HCT116 (cell line): Measurements from ENCODE around the gene CCDC91. TPM values are rescaled to one million over a fixed set of nuclear protein-coding genes. Genes with fewer than 3 reads are reported as not detected.

Source experiments
- ATAC-seq: fragments of 200-7000 bp; cut with Tn5 transposase; 2 replicates; pipeline ENCODE4 v1.9.1; 2020; ENCODE audit warnings: mild to moderate bottlenecking, moderate library complexity
- BruUV-seq: library from RNA; stranded (reverse); fragments of 400-500 nt; replicated peaks from 2 replicates; lab custom pipeline; 2021; lab: Mats Ljungman, UMichigan
- CTCF ChIA-PET: fragments of 300-600 bp; sonication (Branson Sonifier 250); formaldehyde crosslinking; loops from one replicate; lab custom pipeline; 2021; ENCODE audit warnings: antibody characterized with exemption; lab: Charles Lee
- POLR2A ChIA-PET: fragments of 300-600, 350-600 bp; sonication (Branson Sonifier 250); formaldehyde crosslinking; loops from one replicate; lab custom pipeline; 2021; ENCODE audit warnings: antibody characterized with exemption; lab: Charles Lee
- RAD21 ChIA-PET, 2 experiments: fragments of 300-600 bp; sonication (Branson Sonifier 250); formaldehyde crosslinking; loops; one replicate each; lab custom pipeline; 2023; ENCODE audit warnings: low total read pairs in 2 of 2; ENCODE audit not compliant: uncharacterized antibody in 2 of 2, unreplicated experiment in 2 of 2, low non-redundant PET in 1 of 2; lab: Charles Lee
- DNase-seq: peaks from one replicate; pipeline ENCODE4 v3.0.0-alpha.2; 2010; ENCODE audit warnings: low read depth, low spot score
- H2AFZ ChIP-seq: fragments of 200-600 bp; shearing (Covaris generic), sonication (generic); 2 replicates; pipeline ENCODE4 v1.6.1; 2017; ENCODE audit warnings: low read depth, mixed run types, mixed read lengths, antibody characterized with exemption, low read length; ENCODE audit not compliant: poor library complexity, severe bottlenecking
- H3K27ac ChIP-seq: 2 replicates; pipeline ENCODE4 v1.5.1; 2012; ENCODE audit warnings: low read depth, low read length
- H3K27me3 ChIP-seq: fragments of 200-600 bp; sonication (generic); 2 replicates; pipeline ENCODE4 v1.6.1; 2016; ENCODE audit warnings: mixed run types, low read length, mixed read lengths; ENCODE audit not compliant: insufficient read depth
- H3K36me3 ChIP-seq, 2 experiments: fragments of 200-500 bp in 1 of 2; fragments of 200-600 bp in 1 of 2; sonication (Bioruptor generic) in 1 of 2; sonication (generic) in 1 of 2; 2 replicates each; pipeline versions ENCODE4 v1.5.1 to v1.6.1; 2014 to 2016; ENCODE audit warnings: low read length in 2 of 2, inconsistent platforms in 1 of 2, mixed read lengths in 1 of 2, mixed run types in 1 of 2; ENCODE audit not compliant: insufficient read depth in 2 of 2, control insufficient read depth in 1 of 2
- H3K4me1 ChIP-seq, 2 experiments: fragments of 200-600 bp in 1 of 2; sonication (generic) in 1 of 2; 2 replicates each; pipeline versions ENCODE4 v1.5.1 to v1.6.1; 2012 to 2017; ENCODE audit warnings: low read length in 2 of 2, inconsistent platforms in 1 of 2, mild to moderate bottlenecking in 1 of 2, mixed read lengths in 1 of 2, mixed run types in 1 of 2, moderate library complexity in 1 of 2; ENCODE audit not compliant: insufficient read depth in 2 of 2, control insufficient read depth in 1 of 2
- H3K4me2 ChIP-seq: fragments of 200-600 bp; sonication (generic); 2 replicates; pipeline ENCODE4 v1.6.1; 2017; ENCODE audit warnings: mixed run types, low read length, mixed read lengths
- H3K4me3 ChIP-seq, 2 experiments: fragments of 200-600 bp in 1 of 2; sonication (generic) in 1 of 2; replicated peaks in 1 of 2; 2 replicates each; pipeline ENCODE4 v1.5.1; 2011 to 2016; ENCODE audit warnings: low read length in 2 of 2, control low read depth in 1 of 2, low read depth in 1 of 2, mild to moderate bottlenecking in 1 of 2, mixed read lengths in 1 of 2, mixed run types in 1 of 2
- H3K79me2 ChIP-seq: fragments of 200-600 bp; sonication (generic); 2 replicates; pipeline ENCODE4 v1.6.1; 2017; ENCODE audit warnings: mild to moderate bottlenecking, mixed run types, low read length, moderate library complexity, mixed read lengths; ENCODE audit not compliant: insufficient read depth
- H3K9ac ChIP-seq: fragments of 200-600 bp; sonication (generic); 2 replicates; pipeline ENCODE4 v1.6.1; 2016; ENCODE audit warnings: low read length, mixed read lengths
- H3K9me2 ChIP-seq: fragments of 200-600 bp; sonication (generic), shearing (Covaris generic); 2 replicates; pipeline ENCODE4 v1.6.1; 2017; ENCODE audit warnings: mixed run types, mild to moderate bottlenecking, moderate library complexity; ENCODE audit not compliant: insufficient read depth
- H3K9me3 ChIP-seq, 2 experiments: fragments of 200-500 bp in 1 of 2; fragments of 200-600 bp in 1 of 2; sonication (Bioruptor generic) in 1 of 2; sonication (generic) in 1 of 2; 2 replicates each; pipeline ENCODE4 v1.6.1; 2014 to 2017; ENCODE audit warnings: low read length in 2 of 2, mixed read lengths in 2 of 2, inconsistent platforms in 1 of 2, low read depth in 1 of 2, mild to moderate bottlenecking in 1 of 2, mixed run types in 1 of 2, moderate library complexity in 1 of 2; ENCODE audit not compliant: control insufficient read depth in 1 of 2, insufficient read depth in 1 of 2
- H4K20me1 ChIP-seq: fragments of 200-600 bp; sonication (generic), shearing (Covaris generic); 2 replicates; pipeline ENCODE4 v1.6.1; 2017; ENCODE audit warnings: mixed run types, mild to moderate bottlenecking, moderate library complexity; ENCODE audit not compliant: insufficient read depth
- CEBPB ChIP-seq: IDR thresholded peaks from 2 replicates; pipeline ENCODE4 v1.6.1; 2012; ENCODE audit warnings: low read depth
- ELF1 ChIP-seq: IDR thresholded peaks from 2 replicates; pipeline ENCODE4 v1.6.1; 2012; ENCODE audit warnings: low read depth, borderline replicate concordance
- EZH2 ChIP-seq: fragments of 200-600 bp; sonication (generic); IDR thresholded peaks from 2 replicates; pipeline ENCODE4 v1.6.1; 2017; ENCODE audit warnings: antibody characterized with exemption, mixed run types
- EZH2phosphoT487 ChIP-seq: fragments of 200-600 bp; IDR thresholded peaks from 2 replicates; pipeline ENCODE4 v1.6.1; 2018; ENCODE audit warnings: antibody characterized with exemption, borderline replicate concordance
- FOSL1 ChIP-seq: IDR thresholded peaks from 2 replicates; pipeline ENCODE4 v1.6.1; 2012; ENCODE audit warnings: low read depth
- JUND ChIP-seq: IDR thresholded peaks from 2 replicates; pipeline ENCODE4 v1.6.1; 2012
- POLR2A ChIP-seq: IDR thresholded peaks from 2 replicates; pipeline ENCODE4 v1.7.0; 2011; ENCODE audit warnings: borderline replicate concordance; ENCODE audit not compliant: insufficient read depth, insufficient read length; ENCODE audit errors: extremely low read depth
- RAD21 ChIP-seq: IDR thresholded peaks from 2 replicates; pipeline ENCODE4 v1.6.1; 2012; ENCODE audit warnings: low read depth, mild to moderate bottlenecking
- SIN3A ChIP-seq: IDR thresholded peaks from 2 replicates; pipeline ENCODE4 v1.6.1; 2012; ENCODE audit warnings: low read depth
- SP1 ChIP-seq: IDR thresholded peaks from 2 replicates; pipeline ENCODE4 v1.6.1; 2012; ENCODE audit warnings: low read depth
- SRF ChIP-seq: IDR thresholded peaks from 2 replicates; pipeline ENCODE4 v1.6.1; 2012; ENCODE audit warnings: low read depth
- TCF7L2 ChIP-seq: IDR thresholded peaks from 2 replicates; pipeline ENCODE4 v1.7.0; 2011; ENCODE audit warnings: borderline replicate concordance, inconsistent platforms; ENCODE audit not compliant: insufficient read depth, insufficient read length; ENCODE audit errors: extremely low read depth
- ZFX ChIP-seq: fragments of 450-650 bp; IDR thresholded peaks from 2 replicates; pipeline ENCODE4 v1.6.1; 2017
- ZNF274 ChIP-seq: fragments of 200-500 bp; sonication (Bioruptor generic); IDR thresholded peaks from 2 replicates; pipeline ENCODE4 v1.6.1; 2014; ENCODE audit warnings: mild to moderate bottlenecking, low read depth, low read length, inconsistent platforms
- intact Hi-C: fragments of 100-400 bp; cut with micrococcal nuclease; formaldehyde crosslinking; loops from 2 replicates; pipeline ENCODE4 v1.10.0; 2022
- total RNA-seq: library from RNA; stranded (reverse); gene quantifications from one replicate; pipeline ENCODE4 v1.2.1, GENCODE V29; 2021; ENCODE audit not compliant: unreplicated experiment
- TF ChIP-seq, protein P1 (sequence below): IDR thresholded peaks from 2 replicates; pipeline ENCODE4 v1.6.1; 2012
- TF ChIP-seq, protein P2 (sequence below): IDR thresholded peaks from 2 replicates; pipeline ENCODE4 v1.6.1; 2011; ENCODE audit warnings: mild to moderate bottlenecking, low read length, moderate library complexity; ENCODE audit not compliant: insufficient replicate concordance; ENCODE audit errors: extremely low read depth
- TF ChIP-seq, protein P3 (sequence below): IDR thresholded peaks from 2 replicates; pipeline ENCODE4 v1.6.1; 2012
- TF ChIP-seq, protein P4 (sequence below): IDR thresholded peaks from 2 replicates; pipeline ENCODE4 v1.6.1; 2012; ENCODE audit warnings: low read depth
- TF ChIP-seq, protein P5 (sequence below), 3 experiments: fragments of 200-600 bp in 1 of 3; sonication (generic) in 1 of 3; IDR thresholded peaks in 2 of 3; conservative IDR thresholded peaks in 1 of 3; 2 replicates each; pipeline ENCODE4 v1.5.1; 2012 to 2017; ENCODE audit warnings: low read depth in 2 of 3, low read length in 2 of 3, antibody characterized with exemption in 1 of 3, borderline replicate concordance in 1 of 3, control low read depth in 1 of 3, mild to moderate bottlenecking in 1 of 3, mixed read lengths in 1 of 3, mixed run types in 1 of 3, moderate library complexity in 1 of 3; ENCODE audit not compliant: insufficient read depth in 1 of 3

Gene CCDC91
- total RNA-seq, 1 experiment from 2014 or later: 18.1 TPM

DNA sequence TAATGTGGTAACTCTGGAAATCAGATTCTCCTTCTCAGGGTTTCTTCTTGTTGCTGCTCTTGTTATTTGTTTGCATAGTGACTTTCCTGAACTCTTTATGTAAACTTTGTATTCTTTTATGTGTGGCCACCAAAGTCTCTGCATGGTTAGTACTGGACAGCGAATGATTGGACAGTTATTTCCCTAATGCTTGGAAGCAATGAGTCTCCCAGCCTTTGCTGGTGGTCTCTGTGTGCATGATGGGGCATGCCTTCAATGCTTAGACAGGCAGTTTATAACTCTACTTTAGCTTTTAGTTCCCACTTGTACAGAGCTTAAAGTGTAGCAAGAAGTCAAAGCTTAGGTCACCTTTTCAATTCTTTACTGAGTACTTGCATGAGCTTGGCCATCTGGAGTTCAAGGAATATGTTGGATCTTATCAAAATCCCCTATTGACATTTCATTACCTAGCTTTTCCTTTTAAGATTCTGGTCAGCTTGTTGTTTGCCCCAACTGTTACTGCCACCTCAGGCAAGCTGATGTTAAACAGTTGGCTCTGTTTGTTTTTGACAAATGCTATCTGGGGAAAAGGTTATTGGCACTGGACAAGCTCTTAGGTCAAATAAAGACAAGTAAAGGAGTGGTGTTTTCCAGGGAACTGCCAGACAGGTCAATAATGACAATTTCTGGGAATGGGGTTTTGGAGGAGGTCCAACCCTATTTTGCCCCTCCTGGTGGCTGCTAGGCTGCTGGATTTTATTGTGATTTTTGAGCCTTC, 12.3 kb downstream of the CCDC91 start:
- H3K9ac ChIP-seq: no peak overlapping the region
- no TSS peak for BruUV-seq
- H3K36me3 ChIP-seq: no peaks in the 10 kb centered on the region
- no peaks in the 10 kb centered on the region for H4K20me1 ChIP-seq
- H3K9me2 ChIP-seq: no peaks in the 10 kb centered on the region
- TF ChIP-seq CEBPB (no peak), ZNF274 (no peak), SP1 (no peak), RAD21 (no peak), FOSL1 (no peak), SIN3A (no peak), POLR2A (no peak), TCF7L2 (no peak), SRF (no peak), ZFX (no peak), EZH2 (no peak), JUND (no peak), EZH2phosphoT487 (no peak), ELF1 (no peak)
- TF ChIP-seq, protein P1, sequence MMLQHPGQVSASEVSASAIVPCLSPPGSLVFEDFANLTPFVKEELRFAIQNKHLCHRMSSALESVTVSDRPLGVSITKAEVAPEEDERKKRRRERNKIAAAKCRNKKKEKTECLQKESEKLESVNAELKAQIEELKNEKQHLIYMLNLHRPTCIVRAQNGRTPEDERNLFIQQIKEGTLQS: no peak
- TF ChIP-seq, protein P2, sequence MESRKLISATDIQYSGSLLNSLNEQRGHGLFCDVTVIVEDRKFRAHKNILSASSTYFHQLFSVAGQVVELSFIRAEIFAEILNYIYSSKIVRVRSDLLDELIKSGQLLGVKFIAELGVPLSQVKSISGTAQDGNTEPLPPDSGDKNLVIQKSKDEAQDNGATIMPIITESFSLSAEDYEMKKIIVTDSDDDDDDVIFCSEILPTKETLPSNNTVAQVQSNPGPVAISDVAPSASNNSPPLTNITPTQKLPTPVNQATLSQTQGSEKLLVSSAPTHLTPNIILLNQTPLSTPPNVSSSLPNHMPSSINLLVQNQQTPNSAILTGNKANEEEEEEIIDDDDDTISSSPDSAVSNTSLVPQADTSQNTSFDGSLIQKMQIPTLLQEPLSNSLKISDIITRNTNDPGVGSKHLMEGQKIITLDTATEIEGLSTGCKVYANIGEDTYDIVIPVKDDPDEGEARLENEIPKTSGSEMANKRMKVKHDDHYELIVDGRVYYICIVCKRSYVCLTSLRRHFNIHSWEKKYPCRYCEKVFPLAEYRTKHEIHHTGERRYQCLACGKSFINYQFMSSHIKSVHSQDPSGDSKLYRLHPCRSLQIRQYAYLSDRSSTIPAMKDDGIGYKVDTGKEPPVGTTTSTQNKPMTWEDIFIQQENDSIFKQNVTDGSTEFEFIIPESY: no peak
- TF ChIP-seq, protein P3, sequence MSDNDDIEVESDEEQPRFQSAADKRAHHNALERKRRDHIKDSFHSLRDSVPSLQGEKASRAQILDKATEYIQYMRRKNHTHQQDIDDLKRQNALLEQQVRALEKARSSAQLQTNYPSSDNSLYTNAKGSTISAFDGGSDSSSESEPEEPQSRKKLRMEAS: no peak
- TF ChIP-seq, protein P4, sequence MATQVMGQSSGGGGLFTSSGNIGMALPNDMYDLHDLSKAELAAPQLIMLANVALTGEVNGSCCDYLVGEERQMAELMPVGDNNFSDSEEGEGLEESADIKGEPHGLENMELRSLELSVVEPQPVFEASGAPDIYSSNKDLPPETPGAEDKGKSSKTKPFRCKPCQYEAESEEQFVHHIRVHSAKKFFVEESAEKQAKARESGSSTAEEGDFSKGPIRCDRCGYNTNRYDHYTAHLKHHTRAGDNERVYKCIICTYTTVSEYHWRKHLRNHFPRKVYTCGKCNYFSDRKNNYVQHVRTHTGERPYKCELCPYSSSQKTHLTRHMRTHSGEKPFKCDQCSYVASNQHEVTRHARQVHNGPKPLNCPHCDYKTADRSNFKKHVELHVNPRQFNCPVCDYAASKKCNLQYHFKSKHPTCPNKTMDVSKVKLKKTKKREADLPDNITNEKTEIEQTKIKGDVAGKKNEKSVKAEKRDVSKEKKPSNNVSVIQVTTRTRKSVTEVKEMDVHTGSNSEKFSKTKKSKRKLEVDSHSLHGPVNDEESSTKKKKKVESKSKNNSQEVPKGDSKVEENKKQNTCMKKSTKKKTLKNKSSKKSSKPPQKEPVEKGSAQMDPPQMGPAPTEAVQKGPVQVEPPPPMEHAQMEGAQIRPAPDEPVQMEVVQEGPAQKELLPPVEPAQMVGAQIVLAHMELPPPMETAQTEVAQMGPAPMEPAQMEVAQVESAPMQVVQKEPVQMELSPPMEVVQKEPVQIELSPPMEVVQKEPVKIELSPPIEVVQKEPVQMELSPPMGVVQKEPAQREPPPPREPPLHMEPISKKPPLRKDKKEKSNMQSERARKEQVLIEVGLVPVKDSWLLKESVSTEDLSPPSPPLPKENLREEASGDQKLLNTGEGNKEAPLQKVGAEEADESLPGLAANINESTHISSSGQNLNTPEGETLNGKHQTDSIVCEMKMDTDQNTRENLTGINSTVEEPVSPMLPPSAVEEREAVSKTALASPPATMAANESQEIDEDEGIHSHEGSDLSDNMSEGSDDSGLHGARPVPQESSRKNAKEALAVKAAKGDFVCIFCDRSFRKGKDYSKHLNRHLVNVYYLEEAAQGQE: no peak
- TF ChIP-seq, protein P5, sequence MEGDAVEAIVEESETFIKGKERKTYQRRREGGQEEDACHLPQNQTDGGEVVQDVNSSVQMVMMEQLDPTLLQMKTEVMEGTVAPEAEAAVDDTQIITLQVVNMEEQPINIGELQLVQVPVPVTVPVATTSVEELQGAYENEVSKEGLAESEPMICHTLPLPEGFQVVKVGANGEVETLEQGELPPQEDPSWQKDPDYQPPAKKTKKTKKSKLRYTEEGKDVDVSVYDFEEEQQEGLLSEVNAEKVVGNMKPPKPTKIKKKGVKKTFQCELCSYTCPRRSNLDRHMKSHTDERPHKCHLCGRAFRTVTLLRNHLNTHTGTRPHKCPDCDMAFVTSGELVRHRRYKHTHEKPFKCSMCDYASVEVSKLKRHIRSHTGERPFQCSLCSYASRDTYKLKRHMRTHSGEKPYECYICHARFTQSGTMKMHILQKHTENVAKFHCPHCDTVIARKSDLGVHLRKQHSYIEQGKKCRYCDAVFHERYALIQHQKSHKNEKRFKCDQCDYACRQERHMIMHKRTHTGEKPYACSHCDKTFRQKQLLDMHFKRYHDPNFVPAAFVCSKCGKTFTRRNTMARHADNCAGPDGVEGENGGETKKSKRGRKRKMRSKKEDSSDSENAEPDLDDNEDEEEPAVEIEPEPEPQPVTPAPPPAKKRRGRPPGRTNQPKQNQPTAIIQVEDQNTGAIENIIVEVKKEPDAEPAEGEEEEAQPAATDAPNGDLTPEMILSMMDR (IDR thresholded peaks at IDR 0.05 in 2 of 3, conservative IDR thresholded peaks at IDR 0.05 in 1 of 3; ENCODE audit: borderline replicate concordance in 1 of 3, insufficient read depth in 1 of 3, low read depth in 2 of 3, low read length in 2 of 3): no peak
- no peaks in the 10 kb centered on the region for H3K27me3 ChIP-seq
- ChIA-PET CTCF (no interaction called here), RAD21 (no interaction called here), POLR2A (no interaction called here)
- ATAC-seq (no peak), DNase-seq (no peak)
- H3K9me3 ChIP-seq: no peaks in the 10 kb centered on the region
- H3K27ac ChIP-seq: no peak overlapping the region
- no peaks in the 10 kb centered on the region for H3K4me1 ChIP-seq
- peaks cover 7% of the 10 kb centered on the region; the same call in 1 of the 2 replicates for H3K79me2 ChIP-seq
- H3K4me3 ChIP-seq: no peak overlapping the region
- no peak overlapping the region for H3K4me2 ChIP-seq
- intact Hi-C loops: no loop called here
- no peak overlapping the region for H2AFZ ChIP-seq
